Activated T-cell treated with anti-CD3 and anti-CD28 coated beads, Interleukin-2, amount 50 U/mL, for 4 hours (primary cell): ENCODE results near the gene CELA3A. TPM values are rescaled to one million over a fixed set of nuclear protein-coding genes. Genes with fewer than 3 reads are reported as not detected.
"Not testable (repeated sequence)": the region's sequence is repeated elsewhere in the genome, so short reads cannot be mapped to it uniquely, and the experiment has no call there.

Source experiments
- ATAC-seq, 2 donors: fragments of 200-7000 bp; cut with Tn5 transposase; one replicate each; pipeline ENCODE4 v1.10.0; 2021
- DNase-seq: peaks from one replicate; pipeline ENCODE4 v3.0.0-alpha.2; 2020
- H3K27me3 Mint-ChIP-seq: one replicate; pipeline ENCODE4 v1.8.0; 2021; ENCODE audit warnings: low read depth, mixed read lengths
- H3K36me3 Mint-ChIP-seq: one replicate; pipeline ENCODE4 v1.8.0; 2022; ENCODE audit warnings: mixed read lengths; ENCODE audit not compliant: insufficient read depth
- H3K4me1 Mint-ChIP-seq: one replicate; pipeline ENCODE4 v1.8.0; 2021; ENCODE audit warnings: low read depth, mixed read lengths
- H3K4me3 Mint-ChIP-seq: one replicate; pipeline ENCODE4 v1.8.0; 2021; ENCODE audit warnings: mild to moderate bottlenecking, moderate library complexity, mixed read lengths
- H3K9me3 Mint-ChIP-seq: one replicate; pipeline ENCODE4 v1.8.0; 2021; ENCODE audit warnings: mixed read lengths
- total RNA-seq, 3 donors: library from RNA; stranded (reverse); gene quantifications; one replicate each; pipeline ENCODE4 v1.2.1, GENCODE V29; 2021

CELA3A gene
- total RNA-seq, 3 donors from 2014 or later, result 4.0 to 8.1 (median 6.9) TPM

- H3K4me3 Mint-ChIP-seq, H3K27me3 Mint-ChIP-seq, DNase-seq, H3K4me1 Mint-ChIP-seq, H3K9me3 Mint-ChIP-seq, ATAC-seq, H3K36me3 Mint-ChIP-seq: not testable (repeated sequence)
These were observed 3.4 kb upstream of the CELA3A start for GRCh38 chr1:21997891-21998623.

DNA sequence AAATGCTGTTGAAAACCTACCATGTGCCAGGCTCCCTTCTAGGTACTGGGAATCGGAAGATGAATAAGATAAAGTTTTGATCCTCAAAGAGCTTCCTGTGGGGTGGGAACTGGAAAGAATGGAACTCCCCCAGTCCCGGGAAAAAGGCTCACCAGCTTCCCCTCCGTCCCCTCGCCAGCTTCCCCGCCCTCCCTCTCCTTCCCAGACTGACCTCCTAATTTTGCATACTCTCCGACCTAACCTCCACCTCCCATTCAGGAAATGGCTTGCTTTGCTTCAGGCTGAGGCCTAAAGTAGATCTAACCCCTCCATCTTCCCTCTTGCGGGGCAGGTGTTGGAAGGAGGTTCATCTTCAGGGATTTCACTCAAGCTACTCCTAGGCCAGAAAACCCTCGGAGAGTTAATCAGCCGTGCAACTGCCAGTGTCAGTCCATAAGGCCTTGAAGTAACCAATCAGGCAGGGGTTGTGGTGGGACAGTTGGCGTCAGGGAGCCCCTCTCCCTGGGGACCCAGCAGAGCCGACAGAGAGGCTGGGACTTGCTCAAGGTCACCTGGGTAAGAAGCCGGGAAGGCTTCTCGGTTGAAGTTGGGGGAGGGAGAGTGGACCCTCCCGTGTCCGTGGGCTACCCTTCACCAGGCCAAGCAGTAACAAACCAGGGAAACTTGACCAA, 2.7 kb upstream of the CELA3A start:
- not testable (repeated sequence) for ATAC-seq, H3K4me3 Mint-ChIP-seq, DNase-seq, H3K36me3 Mint-ChIP-seq, H3K4me1 Mint-ChIP-seq, H3K27me3 Mint-ChIP-seq, H3K9me3 Mint-ChIP-seq

DNA sequence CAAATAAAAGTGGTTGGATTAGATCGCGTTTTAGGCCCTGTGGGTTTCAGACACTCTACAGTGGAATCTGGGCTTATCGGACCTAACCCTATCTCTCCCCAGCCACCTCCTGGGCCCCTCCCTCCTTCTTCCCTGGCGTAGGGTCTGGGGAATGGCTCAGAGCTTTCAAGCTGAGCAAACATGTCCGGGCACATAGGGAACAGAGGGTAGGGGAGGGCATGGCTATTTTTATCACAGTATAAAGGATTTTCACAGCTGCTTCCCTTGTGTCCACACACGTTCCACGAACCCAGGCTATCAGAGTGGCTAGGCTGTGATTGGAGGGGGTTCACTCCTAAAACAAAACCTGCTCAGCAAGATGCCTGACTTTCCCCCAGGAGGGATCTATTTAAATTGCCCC, 1.8 kb upstream of the CELA3A start:
- not testable (repeated sequence) for H3K4me1 Mint-ChIP-seq, H3K36me3 Mint-ChIP-seq, H3K9me3 Mint-ChIP-seq, H3K27me3 Mint-ChIP-seq, DNase-seq, H3K4me3 Mint-ChIP-seq, ATAC-seq

DNA sequence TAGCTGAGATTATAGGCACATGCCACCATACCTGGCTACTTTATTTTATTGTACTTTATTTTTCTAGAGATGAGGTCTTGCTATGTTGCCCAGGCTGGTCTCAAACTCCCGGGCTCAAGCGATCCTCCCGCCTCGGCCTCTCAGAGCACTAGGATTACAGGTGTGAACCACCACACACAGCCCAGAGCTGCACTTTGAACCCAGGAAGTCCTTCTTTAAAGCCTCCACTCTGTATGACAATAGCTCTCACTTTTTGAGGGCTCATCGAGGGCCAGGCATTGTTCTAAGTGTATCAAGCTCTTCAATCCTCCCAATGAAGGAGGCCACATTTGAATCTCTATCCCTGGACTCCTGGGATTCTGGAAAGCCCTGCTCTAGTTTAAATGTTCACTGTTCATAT, 1.0 kb downstream of the CELA3A start:
- not testable (repeated sequence) for H3K4me1 Mint-ChIP-seq, DNase-seq, H3K36me3 Mint-ChIP-seq, H3K4me3 Mint-ChIP-seq, H3K9me3 Mint-ChIP-seq, H3K27me3 Mint-ChIP-seq, ATAC-seq

GRCh38 chr1:22002875-22003274, 1.4 kb downstream of the CELA3A start:
- H3K9me3 Mint-ChIP-seq, H3K4me3 Mint-ChIP-seq, H3K36me3 Mint-ChIP-seq, H3K27me3 Mint-ChIP-seq, H3K4me1 Mint-ChIP-seq, ATAC-seq, DNase-seq: not testable (repeated sequence)

- not testable (repeated sequence) for H3K36me3 Mint-ChIP-seq, H3K27me3 Mint-ChIP-seq, ATAC-seq, DNase-seq, H3K4me1 Mint-ChIP-seq, H3K9me3 Mint-ChIP-seq, H3K4me3 Mint-ChIP-seq
These were observed 2.5 kb downstream of the CELA3A start for GRCh38 chr1:22003959-22004358.

GRCh38 chr1:22005261-22006149, 4.0 kb downstream of the CELA3A start:
- not testable (repeated sequence) for H3K4me1 Mint-ChIP-seq, H3K27me3 Mint-ChIP-seq, H3K36me3 Mint-ChIP-seq, H3K4me3 Mint-ChIP-seq, H3K9me3 Mint-ChIP-seq, DNase-seq
- peak in 1 of 2 donors; percentile 43 for ATAC-seq

DNA sequence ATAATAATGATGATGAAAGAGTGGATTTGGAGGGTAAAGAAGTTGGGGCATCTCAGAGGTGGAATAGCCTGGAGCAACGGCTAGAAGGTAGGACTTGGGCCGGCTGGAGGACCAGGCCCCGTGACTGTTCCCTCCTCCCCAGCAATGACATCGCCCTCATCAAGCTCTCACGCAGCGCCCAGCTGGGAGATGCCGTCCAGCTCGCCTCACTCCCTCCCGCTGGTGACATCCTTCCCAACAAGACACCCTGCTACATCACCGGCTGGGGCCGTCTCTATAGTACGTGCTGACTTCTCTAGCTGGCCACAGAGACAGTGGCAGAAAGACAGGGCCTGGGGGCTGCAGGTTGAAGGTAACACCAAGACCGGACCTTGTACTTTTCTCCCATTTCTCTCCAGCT, 5.3 kb downstream of the CELA3A start:
- not testable (repeated sequence) for ATAC-seq, DNase-seq, H3K36me3 Mint-ChIP-seq, H3K9me3 Mint-ChIP-seq, H3K4me3 Mint-ChIP-seq, H3K27me3 Mint-ChIP-seq, H3K4me1 Mint-ChIP-seq

DNA sequence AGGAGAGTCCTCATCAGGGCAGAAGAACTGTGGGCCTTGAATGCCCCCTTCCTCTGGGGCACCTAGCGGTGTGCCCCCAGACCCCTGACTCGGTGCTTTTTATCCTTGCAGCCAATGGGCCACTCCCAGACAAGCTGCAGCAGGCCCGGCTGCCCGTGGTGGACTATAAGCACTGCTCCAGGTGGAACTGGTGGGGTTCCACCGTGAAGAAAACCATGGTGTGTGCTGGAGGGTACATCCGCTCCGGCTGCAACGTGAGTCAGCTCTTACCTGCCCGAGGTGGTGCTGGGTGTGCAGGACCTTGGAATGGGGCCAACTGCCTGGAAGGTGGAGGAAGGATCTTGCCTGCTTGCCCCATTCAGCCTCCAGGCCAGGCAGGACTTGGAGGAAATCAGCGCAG, 5.8 kb downstream of the CELA3A start:
- H3K4me3 Mint-ChIP-seq, H3K4me1 Mint-ChIP-seq, DNase-seq, H3K9me3 Mint-ChIP-seq, ATAC-seq, H3K36me3 Mint-ChIP-seq, H3K27me3 Mint-ChIP-seq: not testable (repeated sequence)

DNA sequence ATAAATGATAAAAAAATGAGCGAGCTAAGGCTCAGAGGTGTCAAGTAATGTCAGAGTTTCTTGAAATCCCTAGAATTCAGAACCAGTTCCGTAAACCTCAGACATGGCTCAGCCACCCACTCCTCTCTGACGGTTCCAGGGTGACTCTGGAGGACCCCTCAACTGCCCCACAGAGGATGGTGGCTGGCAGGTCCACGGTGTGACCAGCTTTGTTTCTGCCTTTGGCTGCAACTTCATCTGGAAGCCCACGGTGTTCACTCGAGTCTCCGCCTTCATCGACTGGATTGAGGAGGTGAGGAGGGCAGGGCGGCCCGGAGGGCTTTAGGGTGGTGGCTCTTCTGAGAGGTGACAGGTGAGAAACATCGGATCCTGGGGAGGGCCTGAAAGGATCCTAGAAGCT, 8.1 kb downstream of the CELA3A start:
- not testable (repeated sequence) for ATAC-seq, H3K27me3 Mint-ChIP-seq, H3K4me1 Mint-ChIP-seq, H3K9me3 Mint-ChIP-seq, H3K36me3 Mint-ChIP-seq, DNase-seq, H3K4me3 Mint-ChIP-seq

DNA sequence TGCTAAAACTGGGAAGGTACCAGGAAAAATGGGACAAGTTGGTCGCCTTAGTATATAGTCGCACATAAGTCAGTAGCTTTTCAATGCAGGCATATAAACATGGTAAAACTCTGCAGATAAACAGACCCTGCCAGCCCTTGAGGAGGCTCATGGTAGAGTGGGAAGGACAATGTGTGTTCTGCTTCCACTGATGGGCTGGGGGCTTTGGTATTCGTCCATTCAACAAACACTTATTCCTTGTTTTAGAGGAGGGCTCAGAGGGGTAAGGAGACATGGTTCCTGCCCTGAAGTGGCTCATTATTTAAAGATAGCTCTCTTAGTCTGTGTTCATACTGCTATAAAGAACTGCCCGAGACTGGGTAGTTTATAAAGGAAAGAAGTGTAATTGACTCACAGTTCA, 11.3 kb downstream of the CELA3A start:
- not testable (repeated sequence) for H3K36me3 Mint-ChIP-seq, H3K4me3 Mint-ChIP-seq, H3K4me1 Mint-ChIP-seq, ATAC-seq, DNase-seq, H3K27me3 Mint-ChIP-seq, H3K9me3 Mint-ChIP-seq

DNA sequence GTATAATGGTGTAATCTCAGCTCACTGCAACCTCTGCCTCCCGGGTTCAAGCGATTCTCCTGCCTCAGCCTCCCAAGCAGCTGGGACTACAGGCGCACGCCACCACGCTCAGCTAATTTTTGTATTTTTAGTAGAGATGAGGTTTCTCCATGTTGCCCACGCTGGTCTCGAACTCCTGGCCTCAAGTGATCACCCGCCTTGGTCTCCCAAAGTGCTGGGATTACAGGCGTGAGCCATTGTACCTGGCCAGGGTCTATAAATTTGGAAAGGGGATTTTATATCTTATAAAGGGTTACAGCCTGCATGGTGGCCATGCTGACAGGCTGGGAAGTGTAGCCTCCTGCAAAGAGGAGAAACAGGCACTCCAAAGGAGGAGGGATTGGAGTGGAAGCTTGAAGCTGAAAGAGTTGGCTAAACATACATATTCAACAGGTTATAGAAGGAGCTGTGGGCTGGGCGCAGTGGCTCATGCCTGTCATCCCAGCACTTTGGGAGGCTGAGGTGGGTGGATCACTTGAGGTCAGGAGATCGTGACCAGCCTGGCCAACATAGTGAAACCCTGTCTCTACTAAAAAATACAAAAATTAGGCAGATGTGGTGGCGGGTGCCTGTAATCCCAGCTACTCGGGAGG, 13.2 kb downstream of the CELA3A start:
- not testable (repeated sequence) for DNase-seq, ATAC-seq, H3K27me3 Mint-ChIP-seq, H3K36me3 Mint-ChIP-seq, H3K4me3 Mint-ChIP-seq, H3K9me3 Mint-ChIP-seq
- H3K4me1 Mint-ChIP-seq, result peaks cover 15% of the 10 kb centered on the region

GRCh38 chr1:22018583-22019559, 17.4 kb downstream of the CELA3A start:
- peak; percentile 51 for DNase-seq
- ATAC-seq, result peak; percentile 100
- no peaks in the 10 kb centered on the region for H3K9me3 Mint-ChIP-seq
- H3K36me3 Mint-ChIP-seq, result no peaks in the 10 kb centered on the region
- H3K4me3 Mint-ChIP-seq, result peak overlapping the region; percentile 35
- H3K27me3 Mint-ChIP-seq, result no peaks in the 10 kb centered on the region
- peaks cover 29% of the 10 kb centered on the region for H3K4me1 Mint-ChIP-seq
